Caco-2 (cell line): ENCODE data around the gene RNF208. TPM values are rescaled to one million over a fixed set of nuclear protein-coding genes. Genes with fewer than 3 reads are reported as not detected.

ENCODE experiments used
- BruUV-seq: library from RNA; stranded (reverse); fragments of 400-500 nt; replicated peaks from 2 replicates; lab custom pipeline; 2021; lab: Mats Ljungman, UMichigan
- CTCF ChIA-PET: fragments of 300-600 bp; sonication (Branson Sonifier 250); formaldehyde crosslinking; loops from one replicate; lab custom pipeline; 2022; ENCODE audit warnings: antibody characterized with exemption; lab: Charles Lee
- POLR2A ChIA-PET: fragments of 300-600 bp; sonication (Branson Sonifier 250); formaldehyde crosslinking; loops from one replicate; lab custom pipeline; 2022; ENCODE audit warnings: antibody characterized with exemption; lab: Charles Lee
- DNase-seq, 2 experiments: peaks; one replicate each; pipeline versions ENCODE4 v3.0.0 to v3.0.0-alpha.2; 2020 to 2022
- H3K27me3 ChIP-seq: replicated peaks from 2 replicates; pipeline ENCODE4 v1.6.0; 2011; ENCODE audit warnings: low read length; ENCODE audit not compliant: control insufficient read depth, insufficient read depth
- H3K36me3 ChIP-seq: 2 replicates; pipeline ENCODE4 v1.5.1; 2011; ENCODE audit warnings: low read length; ENCODE audit not compliant: control insufficient read depth, insufficient read depth
- H3K4me1 ChIP-seq: fragments of 250-450 bp; sonication (Bioruptor Pico); 2 replicates; pipeline ENCODE4 v1.5.1; 2020; ENCODE audit warnings: mild to moderate bottlenecking
- H3K4me3 ChIP-seq: 2 replicates; pipeline ENCODE4 v1.5.1; 2011; ENCODE audit warnings: low read depth, mild to moderate bottlenecking, control low read depth, low read length
- H3K9me3 ChIP-seq: fragments of 250-450 bp; sonication (Bioruptor Pico); 2 replicates; pipeline ENCODE4 v1.5.1; 2020; ENCODE audit warnings: mild to moderate bottlenecking, moderate library complexity
- H3K27ac Mint-ChIP-seq: one replicate; pipeline ENCODE4 v1.8.0; 2022; ENCODE audit warnings: mixed read lengths; ENCODE audit not compliant: unreplicated experiment
- H3K27me3 Mint-ChIP-seq: one replicate; pipeline ENCODE4 v1.8.0; 2022; ENCODE audit warnings: mixed read lengths; ENCODE audit not compliant: insufficient read depth, unreplicated experiment
- H3K36me3 Mint-ChIP-seq: one replicate; pipeline ENCODE4 v1.8.0; 2022; ENCODE audit warnings: mild to moderate bottlenecking, mixed read lengths; ENCODE audit not compliant: insufficient read depth, unreplicated experiment
- H3K4me1 Mint-ChIP-seq: one replicate; pipeline ENCODE4 v1.8.0; 2022; ENCODE audit warnings: low read depth, mixed read lengths; ENCODE audit not compliant: unreplicated experiment
- H3K4me3 Mint-ChIP-seq: one replicate; pipeline ENCODE4 v1.8.0; 2022; ENCODE audit warnings: mild to moderate bottlenecking, moderate library complexity, mixed read lengths; ENCODE audit not compliant: unreplicated experiment
- H3K9me3 Mint-ChIP-seq: one replicate; pipeline ENCODE4 v1.8.0; 2022; ENCODE audit warnings: mixed read lengths; ENCODE audit not compliant: unreplicated experiment
- CTCF ChIP-seq, 2 experiments: fragments of 200-600 bp in 1 of 2; IDR thresholded peaks; 1 replicate in 1 of 2; 2 replicates in 1 of 2; pipeline versions ENCODE4 v1.5.1 to v1.8.0; 2011 to 2022; ENCODE audit warnings: antibody characterized with exemption in 1 of 2, control low read depth in 1 of 2, inconsistent platforms in 1 of 2, low read depth in 1 of 2, low read length in 1 of 2, mild to moderate bottlenecking in 1 of 2, moderate library complexity in 1 of 2; ENCODE audit not compliant: insufficient read depth in 1 of 2, severe bottlenecking in 1 of 2, unreplicated experiment in 1 of 2
- intact Hi-C: fragments of 100-400 bp; cut with micrococcal nuclease; formaldehyde crosslinking; loops from one replicate; pipeline ENCODE4 v1.10.0; 2022; ENCODE audit not compliant: unreplicated experiment
- total RNA-seq: library from RNA; stranded (reverse); gene quantifications from 2 replicates; pipeline ENCODE4 v1.2.3, GENCODE V29; 2022

RNF208 gene
- total RNA-seq, 1 experiment from 2014 or later: 6.5 TPM

- peaks cover 6% of the 10 kb centered on the region for H3K4me1 Mint-ChIP-seq
- no TSS peak for BruUV-seq
- DNase-seq: no peak
- POLR2A ChIA-PET: no interaction called here
- no peaks in the 10 kb centered on the region for H3K9me3 Mint-ChIP-seq
- H3K27me3 ChIP-seq: no peaks in the 10 kb centered on the region
- H3K4me3 ChIP-seq: no peak overlapping the region
- peaks cover 41% of the 10 kb centered on the region for H3K4me1 ChIP-seq
- H3K4me3 Mint-ChIP-seq: no peak overlapping the region
- CTCF ChIA-PET: interaction anchor here (0.6 to 0.8 kb wide), 2 partner anchors 10 to 349 kb away, joined by 3 to 9 read pairs; no protein-coding TSS in a partner anchor
- H3K27me3 Mint-ChIP-seq: no peaks in the 10 kb centered on the region
- no peaks in the 10 kb centered on the region for H3K9me3 ChIP-seq
- H3K36me3 Mint-ChIP-seq: peaks cover 14% of the 10 kb centered on the region
- intact Hi-C loops: no loop called here
- no peaks in the 10 kb centered on the region for H3K36me3 ChIP-seq
- H3K27ac Mint-ChIP-seq: no peak overlapping the region
- no peak for TF ChIP-seq CTCF (IDR thresholded peaks at IDR 0.05; ENCODE audit: insufficient read depth in 1 of 2, low read depth in 1 of 2, low read length in 1 of 2, severe bottlenecking in 1 of 2, unreplicated experiment in 1 of 2)
Observed at GRCh38 chr9:137233143-137233980, 11.3 kb upstream of the RNF208 start.

- Histone ChIP-seq H3K9me3 (no peaks in the 10 kb centered on the region), H3K36me3 (no peaks in the 10 kb centered on the region), H3K4me1 (peaks cover 42% of the 10 kb centered on the region), H3K4me3 (no peak overlapping the region), H3K27me3 (no peaks in the 10 kb centered on the region)
- Mint-ChIP-seq H3K36me3 (peaks cover 14% of the 10 kb centered on the region), H3K27me3 (no peaks in the 10 kb centered on the region), H3K4me3 (no peak overlapping the region), H3K9me3 (no peaks in the 10 kb centered on the region), H3K4me1 (peaks cover 10% of the 10 kb centered on the region), H3K27ac (no peak overlapping the region)
- no peak for DNase-seq
- intact Hi-C loops: no loop called here
- TF ChIP-seq CTCF (IDR thresholded peaks at IDR 0.05; ENCODE audit: insufficient read depth in 1 of 2, low read depth in 1 of 2, low read length in 1 of 2, severe bottlenecking in 1 of 2, unreplicated experiment in 1 of 2): no peak
- ChIA-PET CTCF (interaction anchor here (0.6 to 0.8 kb wide), 2 partner anchors 9 to 244 kb away, joined by 3 to 9 read pairs; no protein-coding TSS in a partner anchor), POLR2A (no interaction called here)
- no TSS peak for BruUV-seq
Observed at GRCh38 chr9:137232510-137232909, 10.5 kb upstream of the RNF208 start.

- POLR2A ChIA-PET: no interaction called here
- Histone ChIP-seq H3K4me3 (no peak overlapping the region), H3K4me1 (peaks cover 44% of the 10 kb centered on the region), H3K9me3 (no peaks in the 10 kb centered on the region), H3K27me3 (no peaks in the 10 kb centered on the region), H3K36me3 (no peaks in the 10 kb centered on the region)
- no TSS peak for BruUV-seq
- CTCF ChIA-PET: interaction anchor here (0.6 kb wide), 1 partner anchor 244 kb away, joined by 3 read pairs; no protein-coding TSS in a partner anchor
- no peak for TF ChIP-seq CTCF (IDR thresholded peaks at IDR 0.05; ENCODE audit: insufficient read depth in 1 of 2, low read depth in 1 of 2, low read length in 1 of 2, severe bottlenecking in 1 of 2, unreplicated experiment in 1 of 2)
- DNase-seq: no peak
- Mint-ChIP-seq H3K4me3 (no peak overlapping the region), H3K36me3 (peaks cover 14% of the 10 kb centered on the region), H3K4me1 (peaks cover 13% of the 10 kb centered on the region), H3K9me3 (no peaks in the 10 kb centered on the region), H3K27ac (no peak overlapping the region), H3K27me3 (no peaks in the 10 kb centered on the region)
- intact Hi-C loops: no loop called here
Observed at GRCh38 chr9:137232101-137232500, 10.1 kb upstream of the RNF208 start.
